Activated CD8-positive, alpha-beta T cell treated with anti-CD3 and anti-CD28 coated beads for 36 hours (primary cell): ENCODE data around the gene REXO1. TPM values are rescaled to one million over a fixed set of nuclear protein-coding genes. Genes with fewer than 3 reads are reported as not detected.
A peak's percentile ranks its signal among the peaks of the same experiment; 100 is the strongest.

Experiments used
- ATAC-seq: fragments of 200-7000 bp; cut with Tn5 transposase; one replicate; pipeline ENCODE4 v1.10.0; 2021; ENCODE audit warnings: mild to moderate bottlenecking, moderate library complexity
- CTCF ChIA-PET: fragments of 350-600 bp; sonication (Branson Sonifier 250); formaldehyde crosslinking; loops from one replicate; lab custom pipeline; 2021; ENCODE audit warnings: antibody characterized with exemption; lab: Charles Lee
- POLR2A ChIA-PET: fragments of 350-600 bp; sonication (Branson Sonifier 250); formaldehyde crosslinking; loops from one replicate; lab custom pipeline; 2021; ENCODE audit warnings: antibody characterized with exemption; lab: Charles Lee
- DNase-seq: peaks from one replicate; pipeline ENCODE4 v3.0.0-alpha.2; 2020
- H3K27ac Mint-ChIP-seq: one replicate; pipeline ENCODE4 v1.8.0; 2021; ENCODE audit warnings: mild to moderate bottlenecking, mixed read lengths
- H3K27me3 Mint-ChIP-seq: one replicate; pipeline ENCODE4 v1.8.0; 2021; ENCODE audit warnings: mixed read lengths
- H3K36me3 Mint-ChIP-seq: one replicate; pipeline ENCODE4 v1.8.0; 2021; ENCODE audit warnings: low read depth, mixed read lengths
- H3K4me1 Mint-ChIP-seq: one replicate; pipeline ENCODE4 v1.8.0; 2021; ENCODE audit warnings: low read depth, mixed read lengths
- H3K4me3 Mint-ChIP-seq: one replicate; pipeline ENCODE4 v1.8.0; 2021; ENCODE audit warnings: mild to moderate bottlenecking, moderate library complexity, mixed read lengths
- H3K9me3 Mint-ChIP-seq: one replicate; pipeline ENCODE4 v1.8.0; 2021; ENCODE audit warnings: mixed read lengths
- CTCF ChIP-seq: fragments of 200-600 bp; IDR thresholded peaks from one replicate; pipeline ENCODE4 v1.8.0; 2022; ENCODE audit warnings: antibody characterized with exemption, mild to moderate bottlenecking
- intact Hi-C: fragments of 100-400 bp; cut with micrococcal nuclease; formaldehyde crosslinking; loops from one replicate; pipeline ENCODE4 v1.10.0; 2022
- total RNA-seq, 2 experiments: library from RNA; stranded (reverse); gene quantifications; one replicate each; pipeline ENCODE4 v1.2.3, GENCODE V29; 2021

The REXO1 gene
- total RNA-seq, 2 experiments from 2014 or later: 43.4 to 46.8 TPM

- H3K4me3 Mint-ChIP-seq: no peak overlapping the region
- ChIA-PET CTCF (interaction anchor here (3.0 kb wide), 1 partner anchor 15 kb away, joined by 13 read pairs; no protein-coding TSS in a partner anchor), POLR2A (interaction anchor here (1.0 kb wide), 1 partner anchor 11 kb away, joined by 4 read pairs; no protein-coding TSS in a partner anchor)
- H3K9me3 Mint-ChIP-seq: no peaks in the 10 kb centered on the region
- intact Hi-C loops: no loop called here
- no peaks in the 10 kb centered on the region for H3K27me3 Mint-ChIP-seq
- peaks cover 43% of the 10 kb centered on the region for H3K4me1 Mint-ChIP-seq
- H3K36me3 Mint-ChIP-seq: peaks cover 8% of the 10 kb centered on the region
- no peak for TF ChIP-seq CTCF
- ATAC-seq: no peak
- no peak for DNase-seq
- no peak overlapping the region for H3K27ac Mint-ChIP-seq
Observed at GRCh38 chr19:1841209-1841924, 6.9 kb downstream of the REXO1 start.

- Mint-ChIP-seq H3K36me3 (peaks cover 2% of the 10 kb centered on the region), H3K4me3 (no peak overlapping the region), H3K27ac (no peak overlapping the region), H3K4me1 (peaks cover 39% of the 10 kb centered on the region), H3K27me3 (no peaks in the 10 kb centered on the region), H3K9me3 (no peaks in the 10 kb centered on the region)
- DNase-seq: no peak
- ChIA-PET POLR2A (interaction anchor here (1.0 kb wide), 1 partner anchor 11 kb away, joined by 4 read pairs; no protein-coding TSS in a partner anchor), CTCF (interaction anchor here (3.0 kb wide), 1 partner anchor 15 kb away, joined by 13 read pairs; no protein-coding TSS in a partner anchor)
- intact Hi-C loops: no loop called here
- no peak for TF ChIP-seq CTCF
- ATAC-seq: no peak
Observed at GRCh38 chr19:1840541-1841115, 7.7 kb downstream of the REXO1 start.

GRCh38 chr19:1839658-1840540 lies 8.4 kb downstream of the REXO1 start:
- no peak overlapping the region for H3K4me3 Mint-ChIP-seq
- DNase-seq: no peak
- ATAC-seq: no peak
- POLR2A ChIA-PET: interaction anchor here (0.7 to 1.0 kb wide), 2 partner anchors 9 to 10 kb away, joined by 3 to 4 read pairs; no protein-coding TSS in a partner anchor
- H3K36me3 Mint-ChIP-seq: peaks cover 2% of the 10 kb centered on the region
- no peaks in the 10 kb centered on the region for H3K9me3 Mint-ChIP-seq
- intact Hi-C loops: no loop called here
- no peak for TF ChIP-seq CTCF
- no peaks in the 10 kb centered on the region for H3K27me3 Mint-ChIP-seq
- no peak overlapping the region for H3K27ac Mint-ChIP-seq
- H3K4me1 Mint-ChIP-seq: peaks cover 39% of the 10 kb centered on the region
- CTCF ChIA-PET: interaction anchor here (0.6 to 3.8 kb wide), 5 partner anchors 9 to 836 kb away, joined by 3 to 57 read pairs (median 13); no protein-coding TSS in a partner anchor

GRCh38 chr19:1837625-1838105 lies 10.6 kb downstream of the REXO1 start:
- Mint-ChIP-seq H3K36me3 (peaks cover 2% of the 10 kb centered on the region), H3K4me1 (peaks cover 26% of the 10 kb centered on the region), H3K27me3 (no peaks in the 10 kb centered on the region), H3K4me3 (no peak overlapping the region), H3K27ac (no peak overlapping the region), H3K9me3 (no peaks in the 10 kb centered on the region)
- ChIA-PET CTCF (interaction anchor here (0.8 to 3.8 kb wide), 13 partner anchors 9 to 424 kb away, joined by 3 to 57 read pairs (median 5); no protein-coding TSS in a partner anchor), POLR2A (interaction anchor here (1.0 to 3.7 kb wide), 3 partner anchors 9 to 21 kb away, joined by 3 to 16 read pairs (median 3); no protein-coding TSS in a partner anchor)
- ATAC-seq (peak; percentile 95), DNase-seq (peak; percentile 71)
- intact Hi-C loops: no loop called here
- TF ChIP-seq CTCF: peak; percentile 94
